GM21515 (cell line): Measurements from ENCODE around the gene FASN.
"Not testable (repeated sequence)": the region's sequence is repeated elsewhere in the genome, so short reads cannot be mapped to it uniquely, and the experiment has no call there.

Experiments used
- ATAC-seq: cut with Tn5 transposase; IDR thresholded peaks from one replicate; pipeline ENCODE4 v1.9.1; 2021; ENCODE audit not compliant: unreplicated experiment

FASN gene

GRCh38 chr17:82047914-82048570, 50.0 kb downstream of the FASN start:
- ATAC-seq: no peak

GRCh38 chr17:82047379-82047778, 50.7 kb downstream of the FASN start:
- no peak for ATAC-seq

DNA sequence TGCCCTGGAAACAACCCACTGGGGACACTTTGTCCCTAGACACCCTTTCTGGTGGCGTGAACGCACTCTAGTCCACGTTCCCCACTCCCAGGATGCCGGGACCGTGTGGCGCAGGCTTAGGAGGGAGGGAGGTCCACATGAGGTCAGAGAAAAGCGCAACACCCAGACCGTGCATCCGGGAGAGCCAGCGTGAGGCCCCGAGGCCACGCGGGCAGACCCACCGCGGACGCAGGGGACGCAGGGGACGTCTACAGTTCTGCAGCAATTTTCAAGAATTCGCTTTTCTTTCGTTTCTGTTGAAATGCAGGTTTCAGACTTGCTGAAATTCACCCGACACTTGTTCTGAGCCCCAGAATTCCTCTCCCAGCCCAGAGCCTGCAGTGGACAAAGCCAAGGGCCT, 51.1 kb downstream of the FASN start:
- ATAC-seq: no peak

GRCh38 chr17:82045936-82046484, 52.0 kb downstream of the FASN start:
- no peak for ATAC-seq

GRCh38 chr17:82043507-82043906, 54.5 kb downstream of the FASN start:
- no peak for ATAC-seq

GRCh38 chr17:82042649-82043048, 55.4 kb downstream of the FASN start:
- ATAC-seq: no peak

DNA sequence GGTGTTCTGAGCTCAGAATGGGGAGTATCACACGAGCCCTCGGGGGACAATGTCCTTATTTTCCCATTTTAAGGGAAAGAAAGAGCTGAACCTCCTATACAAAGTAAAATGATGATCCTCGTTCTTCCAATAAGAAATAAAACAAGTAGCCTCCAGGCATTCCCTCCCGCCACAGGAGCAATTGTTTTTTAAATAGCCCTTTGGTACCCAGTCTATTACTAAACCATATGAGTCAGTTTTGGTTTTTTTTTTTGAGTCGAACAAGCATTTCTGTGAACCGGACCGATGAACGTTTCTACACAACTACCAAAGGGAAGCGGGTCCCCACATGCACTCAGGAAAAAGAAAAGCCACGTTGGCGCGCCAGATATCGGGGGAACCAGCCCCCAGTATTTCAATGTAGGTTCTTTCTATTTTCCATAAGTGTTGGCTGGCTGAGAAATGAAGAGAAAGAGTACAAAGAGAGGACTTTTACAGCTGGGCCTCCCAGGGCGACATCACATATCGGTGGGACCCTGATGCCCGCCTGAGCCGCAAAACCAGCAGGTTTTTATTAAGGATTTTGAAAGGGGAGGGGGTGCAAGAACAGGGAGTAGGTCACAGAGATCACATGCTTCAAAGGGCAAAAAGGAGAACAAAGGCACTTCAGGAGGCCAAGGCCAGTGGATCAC, 56.8 kb downstream of the FASN start:
- ATAC-seq: no peak

GRCh38 chr17:82039695-82040299, 58.2 kb downstream of the FASN start:
- ATAC-seq: no peak

DNA sequence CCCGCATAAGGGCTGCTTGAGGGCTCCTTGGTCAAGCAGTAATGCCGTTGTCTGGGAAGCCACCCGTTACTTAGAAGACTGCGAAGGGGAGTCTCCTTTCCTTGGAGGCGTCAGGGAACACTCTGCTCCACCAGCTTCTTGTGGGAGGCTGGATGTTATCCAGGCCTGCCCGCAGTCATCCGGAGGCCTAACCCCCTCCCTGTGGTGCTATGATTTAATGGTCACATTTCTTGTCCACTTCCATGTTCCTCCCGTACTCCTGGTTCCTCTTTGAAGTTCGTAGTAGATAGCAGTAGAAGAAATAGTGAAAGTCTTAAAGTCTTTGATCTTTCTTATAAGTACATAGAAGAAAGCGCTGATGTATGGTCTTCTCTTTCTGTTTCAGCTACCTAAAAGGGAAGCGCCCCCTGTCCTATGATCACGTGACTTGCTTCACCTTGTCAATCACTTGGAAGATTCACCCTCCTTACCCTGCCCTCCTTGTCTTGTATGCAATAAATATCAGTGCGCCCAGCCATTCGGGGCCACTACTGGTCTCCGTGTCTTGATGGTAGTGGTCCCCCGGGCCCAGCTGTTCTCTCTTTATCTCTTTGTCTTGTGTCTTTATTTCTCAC, 59.1 kb downstream of the FASN start:
- ATAC-seq: not testable (repeated sequence)

GRCh38 chr17:82037889-82038195, 60.2 kb downstream of the FASN start:
- no peak for ATAC-seq

DNA sequence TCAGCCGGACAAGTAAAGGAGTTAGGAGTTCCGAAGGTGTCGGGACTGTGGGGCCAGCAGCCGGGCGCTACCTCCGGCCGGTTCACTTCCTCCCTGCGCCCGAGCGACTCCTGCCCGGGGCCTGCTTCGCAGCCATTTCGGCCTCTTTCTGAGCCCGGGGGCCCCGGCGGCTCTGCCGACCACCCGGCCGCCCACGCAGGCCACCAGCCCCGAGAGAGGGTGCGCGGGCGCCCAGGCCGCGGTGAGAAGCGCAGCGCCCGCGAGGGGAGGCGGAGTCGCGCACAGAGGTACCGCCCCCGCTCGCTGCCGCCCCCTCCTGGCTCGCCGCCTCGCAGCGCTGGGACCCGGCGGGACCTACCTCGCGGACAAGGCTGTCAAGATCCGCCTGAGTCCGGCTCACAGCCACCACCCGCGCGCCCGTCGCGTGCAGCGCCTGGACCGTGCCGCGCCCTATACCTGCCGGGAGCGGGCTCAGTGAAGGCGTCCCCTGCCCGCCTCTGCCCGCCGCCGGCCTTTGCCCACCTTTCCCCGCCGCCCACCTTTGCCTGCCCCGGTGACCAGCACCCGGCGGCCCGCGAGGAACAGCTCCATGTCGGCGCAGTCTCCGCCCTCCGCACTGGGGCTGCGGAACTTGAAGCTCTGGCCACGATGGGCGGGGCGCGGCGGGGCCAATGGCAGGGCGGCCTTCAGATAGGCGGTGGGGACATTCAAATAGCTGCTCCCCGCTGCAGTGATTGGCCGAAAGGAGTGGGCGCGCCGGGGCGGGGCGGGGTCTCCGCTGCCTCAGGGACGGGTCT, 60.7 kb downstream of the FASN start, which contains the start of gene DCXR:
TSS of gene DCXR (minus strand) at position 606 of the 797 bp plus-strand sequence. CDS start at position 591, 15 bp downstream.
- peak; percentile 79 for ATAC-seq

DNA sequence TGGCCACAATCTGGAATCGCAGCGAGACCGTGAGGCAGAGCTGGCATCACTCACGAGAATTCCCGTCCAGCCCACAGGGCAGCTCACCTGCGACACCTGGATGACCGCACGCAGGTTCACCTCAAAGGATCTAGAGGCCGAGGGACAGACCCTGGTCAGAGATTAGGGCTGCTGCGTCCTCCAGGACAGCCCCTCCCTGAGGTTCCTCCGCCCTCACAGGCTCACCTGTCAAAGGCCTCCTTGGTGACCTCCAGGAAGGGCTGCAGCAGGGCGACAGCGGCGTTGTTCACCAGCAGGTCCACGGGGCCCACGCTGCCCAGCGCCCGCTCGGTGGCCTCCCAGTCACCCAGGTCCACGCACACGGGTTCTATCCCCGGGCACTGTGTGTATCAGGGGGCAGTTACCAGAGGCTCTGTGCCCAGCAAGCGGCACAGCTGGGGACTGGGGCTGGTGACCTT, 61.4 kb downstream of the FASN start:
- peak; percentile 0 for ATAC-seq

GRCh38 chr17:82035956-82036633, 61.9 kb downstream of the FASN start:
- no peak for ATAC-seq

DNA sequence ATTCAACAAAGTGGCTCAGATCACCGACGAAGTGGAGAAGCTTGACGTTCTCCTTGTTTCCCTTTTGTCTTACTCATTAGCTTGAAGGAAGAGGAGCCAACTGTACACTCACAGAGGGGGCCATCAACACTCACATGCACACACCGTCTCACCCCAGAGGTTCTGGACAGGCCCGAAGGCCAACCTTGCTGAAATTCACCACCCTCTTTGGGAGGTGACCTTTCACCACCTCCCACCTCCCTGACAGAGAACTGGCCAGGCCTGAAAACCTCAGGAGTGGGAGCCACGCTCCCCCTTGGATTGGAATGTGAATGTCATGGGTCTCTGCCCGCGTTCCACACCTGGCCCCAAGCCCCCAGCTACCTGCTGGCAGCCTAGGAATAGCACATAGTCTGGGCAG, 62.5 kb downstream of the FASN start:
- no peak for ATAC-seq

GRCh38 chr17:82034371-82035011, 63.5 kb downstream of the FASN start:
- no peak for ATAC-seq

DNA sequence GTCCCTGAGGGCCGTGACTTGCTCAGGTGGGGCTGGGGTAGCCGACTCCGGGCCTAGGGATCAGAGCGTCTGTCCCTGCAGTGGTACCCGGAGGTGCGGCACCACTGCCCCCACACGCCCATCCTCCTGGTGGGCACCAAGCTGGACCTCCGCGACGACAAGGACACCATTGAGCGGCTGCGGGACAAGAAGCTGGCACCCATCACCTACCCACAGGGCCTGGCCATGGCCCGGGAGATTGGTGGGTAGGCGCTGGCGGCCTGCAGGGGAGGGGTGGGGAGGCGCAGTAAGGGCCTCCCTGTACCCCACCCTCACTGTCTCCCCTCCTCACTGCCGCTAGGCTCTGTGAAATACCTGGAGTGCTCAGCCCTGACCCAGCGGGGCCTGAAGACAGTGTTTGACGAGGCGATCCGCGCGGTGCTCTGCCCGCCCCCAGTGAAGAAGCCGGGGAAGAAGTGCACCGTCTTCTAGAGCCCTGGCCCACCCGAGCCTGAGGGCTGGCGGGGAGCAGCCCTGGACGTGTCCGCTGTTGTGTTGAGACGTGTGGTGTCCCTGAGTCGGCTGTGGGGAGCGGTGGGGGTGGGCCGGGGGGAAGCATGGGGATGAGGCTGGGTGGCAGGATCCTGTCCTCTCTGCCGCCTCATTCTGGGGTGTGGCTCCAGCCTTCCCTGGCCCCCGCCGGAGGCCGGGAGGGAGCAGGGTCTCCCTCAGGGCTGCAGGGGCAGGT, 64.5 kb downstream of the FASN start:
- no peak for ATAC-seq

DNA sequence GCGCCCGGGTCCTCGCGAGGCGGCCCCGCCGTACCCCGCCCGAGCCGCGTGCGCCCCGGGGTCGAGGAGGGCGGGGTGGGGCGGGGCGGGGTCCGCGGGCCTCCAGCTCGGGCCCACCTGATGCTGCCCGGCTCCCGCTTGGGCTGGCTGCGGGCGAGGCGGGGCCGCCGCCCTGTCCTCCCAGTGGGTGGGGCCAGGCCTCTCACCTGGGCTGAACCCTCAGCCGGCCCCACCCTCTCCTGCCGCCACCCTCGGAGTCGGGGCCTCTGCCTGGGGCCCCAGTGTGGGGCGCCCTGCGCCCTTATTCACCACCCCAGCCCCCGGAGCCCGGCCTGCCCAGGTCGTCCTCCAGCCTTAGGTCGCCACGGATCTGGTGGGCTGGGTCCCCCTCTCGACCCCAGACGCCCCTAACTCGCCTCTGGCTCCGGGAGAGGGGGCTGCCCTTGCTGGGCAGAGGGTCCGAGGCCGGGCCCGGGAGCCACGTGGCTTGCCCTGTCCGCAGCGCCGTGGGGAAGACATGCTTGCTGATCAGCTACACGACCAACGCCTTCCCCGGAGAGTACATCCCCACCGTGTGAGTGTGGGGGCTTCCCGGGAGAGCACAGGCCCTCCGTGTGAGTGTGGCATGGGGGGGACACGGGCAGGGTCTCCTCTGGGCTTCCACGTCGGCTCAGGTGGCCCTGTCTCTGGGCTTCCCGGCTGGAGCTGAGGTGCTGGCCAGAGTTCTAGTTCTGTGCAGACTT, 66.0 kb downstream of the FASN start:
- ATAC-seq: no peak

DNA sequence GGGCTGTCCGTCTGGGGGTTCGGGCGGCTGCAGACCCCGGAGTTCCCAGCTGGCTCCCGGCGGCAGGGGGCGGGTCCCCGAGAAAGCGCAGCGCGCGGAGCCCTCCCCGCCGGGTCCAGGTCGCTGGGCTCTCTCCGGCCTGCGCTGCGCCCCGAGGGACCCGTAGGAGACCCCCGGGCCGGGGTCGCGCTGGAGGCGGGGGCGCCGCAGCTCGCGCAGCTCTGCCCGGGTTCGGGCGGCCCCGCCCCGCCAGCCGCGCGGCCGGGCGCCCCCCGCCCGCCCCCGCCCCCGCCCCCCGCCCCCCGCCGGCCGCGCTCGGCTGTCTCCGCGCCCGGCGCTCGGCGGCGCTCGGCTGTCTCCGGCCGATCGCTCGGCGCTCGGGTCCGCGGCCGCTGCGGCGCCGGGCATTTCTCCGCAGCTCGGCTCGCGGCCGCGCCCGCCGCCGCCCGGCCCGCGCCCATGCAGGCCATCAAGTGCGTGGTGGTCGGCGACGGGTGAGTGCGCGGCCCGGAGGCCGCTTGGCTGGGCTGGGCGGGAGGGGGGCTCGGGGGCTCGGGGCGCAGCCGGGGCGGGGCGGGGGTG, 66.6 kb downstream of the FASN start, which contains the start of gene RAC3:
TSS of gene RAC3 (plus strand) at position 376 of the 582 bp plus-strand sequence. CDS start at position 460, 84 bp downstream.
- ATAC-seq: no peak
